Type B pancreatic cell (in vitro differentiated cells): Measurements from ENCODE around the gene C19orf38. TPM values are rescaled to one million over a fixed set of nuclear protein-coding genes. Genes with fewer than 3 reads are reported as not detected.

ENCODE experiments used
- DNase-seq: peaks from one replicate; pipeline ENCODE4 v3.0.0; 2021; ENCODE audit warnings: mixed read lengths; ENCODE audit not compliant: unreplicated experiment; ENCODE audit errors: extremely low spot score
- H3K27ac Mint-ChIP-seq: 2 replicates; pipeline ENCODE4 v1.8.0; 2021; ENCODE audit warnings: mild to moderate bottlenecking, mixed read lengths
- H3K27me3 Mint-ChIP-seq: 2 replicates; pipeline ENCODE4 v1.8.0; 2021; ENCODE audit warnings: mixed read lengths
- H3K36me3 Mint-ChIP-seq: 2 replicates; pipeline ENCODE4 v1.8.0; 2021; ENCODE audit warnings: mixed read lengths
- H3K4me1 Mint-ChIP-seq: one replicate; pipeline ENCODE4 v1.8.0; 2021; ENCODE audit warnings: mixed read lengths; ENCODE audit not compliant: unreplicated experiment
- H3K4me3 Mint-ChIP-seq: 2 replicates; pipeline ENCODE4 v1.8.0; 2021; ENCODE audit warnings: mild to moderate bottlenecking, mixed read lengths
- H3K9me3 Mint-ChIP-seq: 2 replicates; pipeline ENCODE4 v1.8.0; 2021; ENCODE audit warnings: mixed read lengths
- CTCF ChIP-seq: fragments of 200-600 bp; sonication (generic); conservative IDR thresholded peaks from 2 replicates; pipeline ENCODE4 v1.5.0; 2021; ENCODE audit warnings: antibody characterized with exemption, mild to moderate bottlenecking
- total RNA-seq: library from RNA; stranded (reverse); gene quantifications from 2 replicates; pipeline ENCODE4 v1.2.1, GENCODE V29; 2021; ENCODE audit warnings: low replicate concordance

Gene C19orf38
- total RNA-seq, 1 donor from 2014 or later: 1.1 TPM

GRCh38 chr19:10826846-10827245 lies 21.4 kb upstream of the C19orf38 start:
- H3K36me3 Mint-ChIP-seq: peaks cover 7% of the 10 kb centered on the region
- H3K4me1 Mint-ChIP-seq: no peaks in the 10 kb centered on the region
- H3K9me3 Mint-ChIP-seq: no peaks in the 10 kb centered on the region
- no peaks in the 10 kb centered on the region for H3K27me3 Mint-ChIP-seq
- TF ChIP-seq CTCF: no peak
- H3K27ac Mint-ChIP-seq: no peak overlapping the region
- no peak for DNase-seq
- H3K4me3 Mint-ChIP-seq: no peak overlapping the region

GRCh38 chr19:10828981-10829821 lies 19.0 kb upstream of the C19orf38 start:
- Mint-ChIP-seq H3K4me1 (no peaks in the 10 kb centered on the region), H3K27ac (no peak overlapping the region), H3K36me3 (peaks cover 4% of the 10 kb centered on the region), H3K4me3 (no peak overlapping the region), H3K9me3 (no peaks in the 10 kb centered on the region), H3K27me3 (no peaks in the 10 kb centered on the region)
- no peak for TF ChIP-seq CTCF
- no peak for DNase-seq

- Mint-ChIP-seq H3K9me3 (no peaks in the 10 kb centered on the region), H3K36me3 (peaks cover 3% of the 10 kb centered on the region), H3K27me3 (no peaks in the 10 kb centered on the region), H3K4me1 (no peaks in the 10 kb centered on the region), H3K27ac (no peak overlapping the region), H3K4me3 (no peak overlapping the region)
- DNase-seq: no peak
- TF ChIP-seq CTCF: no peak
Measured at GRCh38 chr19:10829967-10830366, 18.2 kb upstream of the C19orf38 start.

GRCh38 chr19:10830370-10830769 lies 17.8 kb upstream of the C19orf38 start:
- peaks cover under 1% of the 10 kb centered on the region for H3K9me3 Mint-ChIP-seq
- peaks cover 4% of the 10 kb centered on the region for H3K36me3 Mint-ChIP-seq
- no peak for TF ChIP-seq CTCF
- H3K4me1 Mint-ChIP-seq: peaks cover under 1% of the 10 kb centered on the region
- no peak overlapping the region for H3K27ac Mint-ChIP-seq
- no peak for DNase-seq
- H3K27me3 Mint-ChIP-seq: no peaks in the 10 kb centered on the region
- H3K4me3 Mint-ChIP-seq: no peak overlapping the region

- TF ChIP-seq CTCF: no peak
- no peak overlapping the region for H3K4me3 Mint-ChIP-seq
- H3K27me3 Mint-ChIP-seq: no peaks in the 10 kb centered on the region
- peaks cover 4% of the 10 kb centered on the region for H3K9me3 Mint-ChIP-seq
- peaks cover 8% of the 10 kb centered on the region for H3K36me3 Mint-ChIP-seq
- no peak for DNase-seq
- no peak overlapping the region for H3K27ac Mint-ChIP-seq
- peaks cover 6% of the 10 kb centered on the region for H3K4me1 Mint-ChIP-seq
Measured at GRCh38 chr19:10830931-10831779, 17.1 kb upstream of the C19orf38 start.
